Immature natural killer cell (primary cell): Measurements from ENCODE around the gene MCTP1. TPM values are rescaled to one million over a fixed set of nuclear protein-coding genes. Genes with fewer than 3 reads are reported as not detected.

Experiments
- DNase-seq, 3 donors: peaks; one replicate each; pipeline ENCODE4 v3.0.0; 2022; ENCODE audit warnings: mixed read lengths in 1 of 3
- H3K27ac Mint-ChIP-seq, 6 donors: one replicate each; pipeline ENCODE4 v1.8.0; 2020; ENCODE audit warnings: mixed read lengths in 6 of 6, mild to moderate bottlenecking in 5 of 6, inconsistent platforms in 4 of 6, moderate library complexity in 3 of 6
- H3K27me3 Mint-ChIP-seq, 3 donors: one replicate each; pipeline ENCODE4 v1.8.0; 2020 to 2021; ENCODE audit warnings: low read depth in 3 of 3, mild to moderate bottlenecking in 3 of 3, mixed read lengths in 3 of 3, moderate library complexity in 3 of 3, inconsistent platforms in 1 of 3
- H3K36me3 Mint-ChIP-seq, 3 donors: one replicate each; pipeline ENCODE4 v1.8.0; 2020; ENCODE audit warnings: mixed read lengths in 3 of 3, inconsistent platforms in 2 of 3, mild to moderate bottlenecking in 2 of 3
- H3K4me1 Mint-ChIP-seq, 2 donors: one replicate each; pipeline ENCODE4 v1.8.0; 2020; ENCODE audit warnings: inconsistent platforms in 2 of 2, mild to moderate bottlenecking in 2 of 2, mixed read lengths in 2 of 2, moderate library complexity in 1 of 2
- H3K4me3 Mint-ChIP-seq, 5 donors: one replicate each; pipeline ENCODE4 v1.8.0; 2020; ENCODE audit warnings: mild to moderate bottlenecking in 5 of 5, mixed read lengths in 5 of 5, inconsistent platforms in 3 of 5, moderate library complexity in 3 of 5
- H3K9me3 Mint-ChIP-seq, 6 donors: one replicate each; pipeline ENCODE4 v1.8.0; 2020; ENCODE audit warnings: mild to moderate bottlenecking in 6 of 6, mixed read lengths in 6 of 6, inconsistent platforms in 4 of 6, moderate library complexity in 3 of 6
- polyA plus RNA-seq, 3 donors: library from polyadenylated mRNA; unstranded; fragments of 300-500 nt; fragmentation: Illumina TruSeq; gene quantifications; one replicate each; pipeline ENCODE4 v1.2.3, GENCODE V29; 2021

The MCTP1 gene
- polyA plus RNA-seq, 3 donors from 2014 or later: 1.4 to 2.1 (median 1.5) TPM

DNA sequence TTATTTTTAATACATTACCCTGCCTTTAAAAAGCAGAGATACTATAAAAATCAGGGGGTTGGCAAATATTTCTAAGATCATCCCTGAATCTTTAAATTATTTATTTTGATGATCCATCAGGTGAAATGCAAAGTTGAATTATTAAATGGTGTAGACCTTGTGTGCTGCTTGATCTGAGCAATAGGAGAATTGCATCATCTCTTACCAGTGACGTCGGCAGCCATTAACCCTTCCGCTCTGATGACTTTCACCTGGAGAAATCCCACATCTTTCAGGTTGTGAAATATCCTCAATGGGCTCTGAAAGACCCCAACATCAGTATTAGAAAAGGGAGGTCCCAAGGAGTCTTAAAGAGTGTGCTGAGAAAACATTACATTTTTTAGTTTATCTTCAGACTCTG lies 396.2 kb downstream of the MCTP1 start:
- H3K4me1 Mint-ChIP-seq: no peaks in the 10 kb centered on the region
- peaks cover 0 to 2% (median 0%) of the 10 kb centered on the region in 3 donors for H3K27me3 Mint-ChIP-seq
- no peak for DNase-seq
- no peaks in the 10 kb centered on the region for H3K9me3 Mint-ChIP-seq
- no peak overlapping the region for H3K27ac Mint-ChIP-seq
- H3K4me3 Mint-ChIP-seq: no peak overlapping the region
- no peaks in the 10 kb centered on the region for H3K36me3 Mint-ChIP-seq

DNA sequence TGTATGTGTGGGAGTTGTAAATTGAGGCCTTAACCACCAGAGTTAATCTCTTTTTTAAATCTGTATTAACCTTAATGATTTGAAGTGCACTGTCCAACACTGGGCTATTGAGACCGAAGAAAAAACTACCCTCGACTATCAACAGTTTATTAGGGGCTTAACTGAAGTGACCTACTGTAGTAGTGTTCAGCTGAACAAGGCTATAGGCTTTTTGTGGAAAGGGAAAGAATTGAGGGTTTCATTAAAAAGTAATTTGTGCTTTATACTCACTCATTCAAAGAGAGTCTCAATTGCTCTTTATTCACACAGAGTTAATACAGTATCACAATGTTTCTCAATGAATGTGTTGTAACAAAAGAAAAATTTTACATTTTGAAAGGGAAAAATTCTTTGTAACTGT lies 399.0 kb downstream of the MCTP1 start:
- no peaks in the 10 kb centered on the region for H3K9me3 Mint-ChIP-seq
- no peak overlapping the region for H3K4me3 Mint-ChIP-seq

DNA sequence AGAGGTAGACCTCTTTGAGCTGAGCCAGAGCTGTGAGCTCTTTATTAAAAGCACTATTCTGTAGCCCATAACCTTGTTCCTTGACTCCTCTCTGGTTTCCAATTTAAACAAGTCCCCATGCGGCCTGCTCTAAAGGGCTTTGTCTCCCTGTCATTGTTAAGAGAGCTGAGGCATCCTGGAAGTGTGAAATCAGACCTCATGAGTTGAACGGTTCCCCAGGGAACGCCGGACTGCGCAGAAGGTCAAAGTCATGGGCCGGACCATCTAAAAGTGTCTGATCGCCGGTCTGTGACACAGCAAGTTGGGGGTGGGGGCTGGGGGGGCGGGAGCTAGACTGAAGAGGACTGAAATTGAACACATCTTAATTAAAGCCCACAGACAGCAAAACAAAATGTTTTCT lies 400.6 kb downstream of the MCTP1 start:
- Mint-ChIP-seq H3K4me3 (no peak overlapping the region), H3K4me1 (no peaks in the 10 kb centered on the region), H3K36me3 (no peaks in the 10 kb centered on the region), H3K27ac (no peak overlapping the region), H3K9me3 (no peaks in the 10 kb centered on the region), H3K27me3 (no peaks in the 10 kb centered on the region)
- DNase-seq: no peak

More for the DNA sequence above, 399.0 kb downstream of the MCTP1 start:
- Mint-ChIP-seq H3K36me3 (no peaks in the 10 kb centered on the region), H3K4me1 (no peaks in the 10 kb centered on the region), H3K27ac (no peak overlapping the region), H3K27me3 (no peaks in the 10 kb centered on the region)
- no peak for DNase-seq

DNA sequence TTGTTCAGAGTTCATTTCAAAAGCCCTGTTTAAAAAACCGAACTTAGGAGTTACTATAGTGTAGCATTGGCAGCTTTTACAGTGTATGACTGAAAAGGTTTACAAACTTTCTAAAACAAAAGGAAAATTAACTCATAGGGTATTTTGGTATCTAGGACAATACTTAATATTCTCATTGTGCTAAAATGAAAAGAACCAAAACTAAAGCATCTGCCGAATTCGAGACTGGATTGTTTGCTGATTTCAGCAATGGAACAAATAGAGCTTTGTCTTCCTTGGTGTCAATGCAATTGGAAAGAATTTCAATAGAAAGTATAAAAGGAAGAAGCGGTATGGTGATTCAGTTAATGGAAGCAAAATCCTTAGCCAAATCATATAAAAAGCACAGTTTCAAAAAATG lies 412.4 kb downstream of the MCTP1 start:
- Mint-ChIP-seq H3K4me3 (no peak overlapping the region), H3K4me1 (no peaks in the 10 kb centered on the region), H3K9me3 (no peaks in the 10 kb centered on the region), H3K36me3 (no peaks in the 10 kb centered on the region), H3K27me3 (peaks cover 0 to 6% (median 2%) of the 10 kb centered on the region in 3 donors), H3K27ac (no peak overlapping the region)
- no peak for DNase-seq

DNA sequence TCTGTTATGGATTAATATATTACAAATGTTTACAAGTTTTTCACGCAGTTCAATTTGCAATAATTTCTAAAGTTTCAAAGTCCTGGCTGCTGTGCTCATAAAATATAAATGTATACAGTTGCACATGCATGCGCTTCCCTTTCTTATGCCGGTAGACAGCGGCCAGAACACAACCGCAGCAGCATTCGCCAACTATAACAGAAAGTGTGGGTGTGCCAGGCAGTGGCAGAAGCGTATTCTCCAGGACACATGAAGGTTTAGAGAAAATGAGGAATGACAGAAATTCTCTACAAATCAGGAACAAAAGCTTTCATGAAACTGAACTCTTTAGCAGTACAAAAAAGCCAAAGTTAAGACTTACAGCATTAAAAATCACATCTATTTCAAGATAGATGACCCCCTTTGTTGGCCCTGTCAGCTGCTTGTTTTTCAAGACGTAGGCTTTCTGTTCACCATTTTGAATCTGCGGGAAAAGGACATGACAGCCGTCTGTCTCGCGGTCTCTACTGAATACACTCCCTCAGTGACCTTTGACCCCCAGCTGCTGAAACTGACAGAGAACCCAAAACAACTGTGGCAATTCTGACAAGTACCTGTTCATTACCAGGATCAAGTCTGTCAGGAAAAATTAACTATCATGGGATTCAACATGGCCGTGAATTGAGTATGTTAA lies 414.2 kb downstream of the MCTP1 start:
- no peak overlapping the region for H3K4me3 Mint-ChIP-seq
- H3K27ac Mint-ChIP-seq: no peak overlapping the region
- no peaks in the 10 kb centered on the region for H3K9me3 Mint-ChIP-seq
- H3K27me3 Mint-ChIP-seq: peaks cover 0 to 6% (median 2%) of the 10 kb centered on the region in 3 donors
- no peak for DNase-seq
- H3K4me1 Mint-ChIP-seq: no peaks in the 10 kb centered on the region
- H3K36me3 Mint-ChIP-seq: no peaks in the 10 kb centered on the region

DNA sequence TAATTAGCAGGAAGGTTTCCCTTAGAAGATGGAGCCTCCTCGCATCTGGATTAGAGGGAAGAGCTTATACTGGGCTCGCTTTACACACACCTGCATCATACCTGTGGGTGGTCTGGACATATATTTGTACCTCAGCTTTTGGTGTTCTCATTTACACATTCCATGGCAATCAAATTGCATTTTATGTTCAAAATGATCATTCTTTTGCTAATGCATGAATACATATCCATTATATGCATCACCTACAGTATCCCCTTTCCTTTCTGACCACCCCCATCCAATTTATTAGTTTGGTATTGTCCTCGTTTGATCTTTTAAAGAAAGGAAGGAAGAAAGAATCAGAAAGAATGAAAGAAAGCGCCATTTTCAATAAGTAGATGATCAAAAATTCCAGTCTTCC lies 415.0 kb downstream of the MCTP1 start:
- Mint-ChIP-seq H3K9me3 (no peaks in the 10 kb centered on the region), H3K27me3 (peaks cover 0 to 4% (median 0%) of the 10 kb centered on the region in 3 donors), H3K4me1 (no peaks in the 10 kb centered on the region), H3K36me3 (no peaks in the 10 kb centered on the region), H3K4me3 (no peak overlapping the region), H3K27ac (no peak overlapping the region)
- DNase-seq: no peak

DNA sequence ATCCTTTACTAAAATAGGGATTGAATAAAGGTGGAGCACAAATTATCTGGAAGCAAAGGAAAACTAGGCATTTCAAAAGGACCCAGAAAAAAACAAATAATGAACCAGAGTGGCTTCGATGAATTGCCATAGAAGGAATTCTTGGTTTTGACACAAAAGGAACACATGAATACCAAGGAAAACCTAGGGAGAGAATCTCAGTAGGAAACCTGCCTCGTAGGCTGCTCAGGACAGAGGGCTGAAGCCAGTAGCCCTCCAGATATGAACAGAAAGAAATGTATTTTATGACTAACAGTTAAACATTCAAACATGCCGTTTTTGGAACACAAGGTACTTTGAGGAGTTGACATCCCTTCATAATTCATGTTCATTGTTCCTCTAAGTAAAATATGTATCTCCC lies 420.9 kb downstream of the MCTP1 start:
- Mint-ChIP-seq H3K4me3 (no peak overlapping the region), H3K27ac (no peak overlapping the region), H3K36me3 (no peaks in the 10 kb centered on the region), H3K9me3 (no peaks in the 10 kb centered on the region), H3K27me3 (peaks cover 0 to 2% (median 0%) of the 10 kb centered on the region in 3 donors), H3K4me1 (no peaks in the 10 kb centered on the region)
- no peak for DNase-seq

DNA sequence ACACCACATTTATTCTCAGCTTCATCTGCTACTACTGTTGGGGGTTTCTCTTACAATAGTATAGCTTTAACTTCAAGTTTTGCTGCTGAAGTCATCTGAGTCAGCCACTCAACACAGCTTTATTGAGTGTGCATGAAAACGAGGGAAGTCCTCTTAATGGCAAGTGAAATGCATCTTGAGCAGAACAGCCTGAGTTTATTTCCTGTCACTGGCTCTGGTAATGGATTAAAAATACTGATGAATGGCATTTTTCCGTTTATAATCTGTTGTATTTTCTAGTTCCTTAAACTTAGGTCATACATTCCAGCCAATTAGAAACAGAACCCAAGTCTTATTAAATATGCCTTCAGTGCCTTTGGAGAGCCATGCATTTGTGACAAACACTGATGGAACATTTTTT lies 427.8 kb downstream of the MCTP1 start:
- Mint-ChIP-seq H3K27ac (no peak overlapping the region), H3K4me1 (no peaks in the 10 kb centered on the region)
- DNase-seq: no peak

DNA sequence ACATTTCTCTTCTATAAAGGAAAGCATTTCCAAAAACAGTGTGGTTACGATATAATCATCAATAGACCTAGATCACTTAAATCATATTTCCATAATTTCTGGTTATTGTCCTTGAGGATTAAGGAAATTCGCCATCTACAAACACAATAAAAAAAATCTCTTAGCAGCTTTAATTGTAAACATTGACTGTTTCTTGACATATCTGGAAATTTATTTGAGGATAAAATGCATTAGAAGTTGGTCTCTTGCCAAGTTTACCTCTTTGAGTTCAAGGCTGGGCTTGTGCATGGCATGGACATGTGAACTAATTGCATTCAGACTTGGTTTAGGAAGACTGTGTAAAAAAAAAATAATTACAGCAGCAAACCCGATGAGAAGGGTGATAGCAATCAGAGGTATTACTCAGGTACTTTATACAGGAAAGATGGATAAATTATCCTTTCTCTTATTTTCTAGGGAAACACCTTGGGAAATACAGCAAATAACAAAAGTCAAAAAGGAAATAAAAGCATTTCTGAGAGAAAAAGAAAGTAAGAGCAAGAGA lies 428.6 kb downstream of the MCTP1 start:
- Mint-ChIP-seq H3K27me3 (peaks cover 0 to 3% (median 0%) of the 10 kb centered on the region in 3 donors), H3K27ac (no peak overlapping the region), H3K9me3 (no peaks in the 10 kb centered on the region), H3K4me3 (no peak overlapping the region), H3K4me1 (no peaks in the 10 kb centered on the region), H3K36me3 (no peaks in the 10 kb centered on the region)
- no peak for DNase-seq

More for the DNA sequence above, 427.8 kb downstream of the MCTP1 start:
- Mint-ChIP-seq H3K9me3 (no peaks in the 10 kb centered on the region), H3K36me3 (no peaks in the 10 kb centered on the region), H3K27me3 (peaks cover 0 to 3% (median 0%) of the 10 kb centered on the region in 3 donors), H3K4me3 (no peak overlapping the region)

DNA sequence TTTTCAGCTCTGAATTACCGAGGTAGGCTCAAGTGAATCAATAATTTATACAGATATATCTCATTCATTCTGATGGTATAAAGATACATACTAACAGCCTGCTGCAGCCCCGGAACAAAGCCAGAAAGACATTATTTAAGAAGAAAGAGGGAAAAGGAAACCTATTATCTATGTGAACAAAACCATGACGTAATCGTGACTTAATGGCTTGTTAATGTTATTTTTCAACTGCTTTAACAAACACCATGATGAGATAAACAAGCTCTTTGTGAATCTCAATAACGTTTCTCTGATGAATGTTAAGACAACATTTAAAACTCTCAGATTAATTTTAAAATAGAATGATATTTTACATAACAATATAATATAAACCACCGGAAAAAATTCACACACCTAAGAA lies 429.4 kb downstream of the MCTP1 start:
- no peaks in the 10 kb centered on the region for H3K4me1 Mint-ChIP-seq
- no peaks in the 10 kb centered on the region for H3K36me3 Mint-ChIP-seq
- no peak overlapping the region for H3K27ac Mint-ChIP-seq
- peaks cover 1 to 4% (median 3%) of the 10 kb centered on the region in 3 donors for H3K27me3 Mint-ChIP-seq
- H3K4me3 Mint-ChIP-seq: no peak overlapping the region
- DNase-seq: no peak
- no peaks in the 10 kb centered on the region for H3K9me3 Mint-ChIP-seq

DNA sequence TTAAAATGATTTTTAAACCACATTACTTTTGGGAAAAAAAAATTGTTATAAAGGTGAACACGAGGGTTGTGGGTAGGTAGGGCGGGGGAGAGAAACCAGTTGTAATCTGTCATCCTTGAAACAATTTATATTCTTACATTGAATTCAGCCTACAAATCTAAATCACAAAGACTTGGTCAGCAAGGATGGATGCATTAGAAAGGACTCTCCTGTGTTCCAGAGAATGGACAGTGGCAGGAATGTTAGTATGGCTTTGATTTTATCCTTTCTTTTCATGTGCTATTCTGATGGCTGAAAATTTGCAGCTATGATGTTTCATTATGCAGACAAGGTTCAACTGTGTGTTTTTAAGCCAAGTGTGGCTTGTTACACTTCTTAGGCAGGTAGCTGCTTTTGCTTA lies 431.8 kb downstream of the MCTP1 start:
- DNase-seq: no peak
- Mint-ChIP-seq H3K4me1 (no peaks in the 10 kb centered on the region), H3K36me3 (no peaks in the 10 kb centered on the region), H3K9me3 (no peaks in the 10 kb centered on the region), H3K27me3 (peaks cover 1 to 4% (median 3%) of the 10 kb centered on the region in 3 donors), H3K4me3 (no peak overlapping the region), H3K27ac (peak overlapping the region in 1 of 6 donors; percentile 22)

DNA sequence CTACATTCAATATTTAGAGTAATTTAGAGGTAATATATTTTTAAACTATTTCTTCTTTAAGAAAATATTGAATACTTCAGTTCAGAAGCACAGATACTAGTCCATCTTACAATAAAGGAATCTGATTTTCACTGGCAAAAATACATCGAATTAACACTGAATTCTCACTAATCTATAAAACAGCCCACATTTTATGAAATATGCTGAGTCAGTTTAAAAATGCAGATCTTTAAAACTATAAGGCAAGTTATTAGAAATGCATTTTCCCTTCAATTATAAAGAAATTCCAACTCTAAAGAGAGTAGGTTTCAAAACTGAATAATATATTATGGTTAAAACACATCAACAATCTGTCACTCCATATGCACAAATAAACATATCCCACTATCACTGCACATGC lies 433.9 kb downstream of the MCTP1 start:
- Mint-ChIP-seq H3K27ac (no peak overlapping the region), H3K9me3 (no peaks in the 10 kb centered on the region), H3K4me1 (no peaks in the 10 kb centered on the region), H3K4me3 (no peak overlapping the region), H3K27me3 (peaks cover 1 to 4% (median 3%) of the 10 kb centered on the region in 3 donors), H3K36me3 (no peaks in the 10 kb centered on the region)
- DNase-seq: no peak

DNA sequence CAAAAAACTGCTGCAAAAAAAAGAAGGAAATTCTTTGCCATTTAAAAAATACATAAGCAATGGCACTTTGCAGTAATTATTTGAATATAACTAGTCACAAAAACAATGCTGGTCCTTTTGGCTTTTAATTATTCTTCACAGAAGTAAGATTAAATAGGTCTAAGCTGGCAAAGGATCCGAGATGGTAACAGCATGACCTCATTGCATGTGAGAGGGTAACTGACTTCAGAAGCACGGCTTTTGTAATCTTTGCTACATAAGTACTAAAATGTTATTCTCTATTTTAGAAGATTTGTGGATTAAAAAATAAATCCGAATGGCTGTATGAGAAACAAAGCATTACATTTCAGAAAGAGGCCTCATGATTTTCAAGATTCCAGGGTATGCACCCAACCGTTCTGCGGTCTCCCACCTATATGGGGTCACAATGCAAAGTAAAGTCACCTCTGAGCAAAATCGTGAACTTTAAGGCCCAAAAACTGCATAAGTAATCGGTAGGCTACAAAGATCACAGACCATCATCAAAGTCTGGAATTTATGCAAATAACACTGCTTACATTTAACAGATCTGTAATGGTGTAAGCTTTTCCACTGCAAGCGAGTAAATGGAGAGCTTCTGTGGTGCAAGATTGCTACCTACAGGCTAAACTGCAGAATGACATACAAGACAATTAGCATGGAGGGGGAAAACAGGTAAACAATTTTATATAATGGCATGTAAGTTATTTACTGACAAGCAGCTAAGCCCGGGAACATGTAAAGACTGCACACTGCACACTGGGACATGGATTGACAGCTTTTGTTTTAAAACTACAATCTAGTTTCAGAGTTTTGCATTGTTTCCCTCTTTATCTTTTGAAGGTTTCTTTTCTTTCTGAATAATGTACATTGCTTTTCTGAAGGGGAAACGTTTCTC lies 434.8 kb downstream of the MCTP1 start:
- no peaks in the 10 kb centered on the region for H3K36me3 Mint-ChIP-seq
- no peaks in the 10 kb centered on the region for H3K4me1 Mint-ChIP-seq
- H3K9me3 Mint-ChIP-seq: no peaks in the 10 kb centered on the region
- H3K27me3 Mint-ChIP-seq: peaks cover 0 to 4% (median 1%) of the 10 kb centered on the region in 3 donors
- peak; percentile 12 to 56 (median 32) for DNase-seq
- no peak overlapping the region for H3K27ac Mint-ChIP-seq
- no peak overlapping the region for H3K4me3 Mint-ChIP-seq

DNA sequence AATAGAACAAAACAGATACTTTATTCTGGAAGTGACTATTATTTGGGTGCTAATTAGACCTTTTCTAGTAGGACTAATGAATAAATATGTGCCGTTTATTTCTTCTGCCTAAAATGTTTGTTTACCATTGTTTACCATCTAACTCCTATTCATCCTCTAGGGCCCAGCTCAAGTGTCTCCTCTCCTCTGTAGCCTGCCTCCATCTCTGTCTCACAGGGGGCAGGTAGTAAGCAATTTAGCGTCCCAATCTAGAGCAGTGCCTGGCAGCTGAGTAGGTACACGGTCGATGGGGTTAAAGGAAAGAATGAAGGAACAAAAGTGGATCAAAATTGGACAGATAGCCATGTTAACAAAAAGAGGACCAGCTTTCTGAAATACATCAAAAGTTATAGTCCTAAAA lies 435.6 kb downstream of the MCTP1 start:
- Mint-ChIP-seq H3K27ac (no peak overlapping the region), H3K27me3 (peaks cover 0 to 4% (median 1%) of the 10 kb centered on the region in 3 donors), H3K4me1 (no peaks in the 10 kb centered on the region), H3K9me3 (no peaks in the 10 kb centered on the region), H3K4me3 (no peak overlapping the region), H3K36me3 (no peaks in the 10 kb centered on the region)
- DNase-seq: no peak
